Sigmoid colon (tissue), 7 donors: ENCODE results near the gene PCGF6. TPM values are rescaled to one million over a fixed set of nuclear protein-coding genes. Genes with fewer than 3 reads are reported as not detected.

Experiments used
- DNase-seq: peaks from one replicate; pipeline ENCODE4 v3.0.0-alpha.2; 2019
- H3K27ac ChIP-seq, 4 donors: fragments of 200-600 bp; sonication (generic); one replicate each; pipeline ENCODE4 v1.5.1; 2016 to 2019; ENCODE audit warnings: mild to moderate bottlenecking in 1 of 4
- H3K27me3 ChIP-seq, 3 donors: fragments of 200-600 bp; sonication (generic); one replicate each; pipeline ENCODE4 v1.5.1; 2019; ENCODE audit warnings: mild to moderate bottlenecking in 1 of 3
- H3K36me3 ChIP-seq, 4 donors: fragments of 200-600 bp; sonication (generic); one replicate each; pipeline ENCODE4 v1.5.1; 2016 to 2019
- H3K4me1 ChIP-seq, 4 donors: fragments of 200-600 bp; sonication (generic); one replicate each; pipeline ENCODE4 v1.5.1; 2017 to 2019
- H3K4me3 ChIP-seq, 4 donors: fragments of 200-600 bp; sonication (generic); one replicate each; pipeline ENCODE4 v1.5.1; 2017 to 2019; ENCODE audit warnings: mild to moderate bottlenecking in 2 of 4, moderate library complexity in 1 of 4
- H3K9me3 ChIP-seq, 4 donors: fragments of 200-600 bp in 3 of 4; sonication (generic) in 3 of 4; one replicate each; pipeline versions ENCODE4 v1.5.1 to v1.6.1; 2013 to 2019
- EP300 ChIP-seq, 4 donors: sonication (generic); formaldehyde crosslinking; IDR thresholded peaks; one replicate each; pipeline ENCODE4 v1.6.1; 2017; ENCODE audit warnings: antibody characterized with exemption in 4 of 4
- POLR2A ChIP-seq, 2 donors: fragments of 450-650 bp; IDR thresholded peaks; one replicate each; pipeline ENCODE4 v1.6.1; 2016; ENCODE audit warnings: antibody characterized with exemption in 2 of 2, mild to moderate bottlenecking in 2 of 2, moderate library complexity in 2 of 2
- POLR2AphosphoS5 ChIP-seq, 4 donors: sonication (generic); formaldehyde crosslinking; IDR thresholded peaks; one replicate each; pipeline ENCODE4 v1.6.1; 2017; ENCODE audit warnings: antibody characterized with exemption in 4 of 4
- WGBS, 2 donors: extraction: QIAGEN DNeasy Blood & Tissue Kit; methylation state at CpG; one replicate each; pipeline ENCODE4 v1.1.7; 2013; 5-methylcytosine and 5-hydroxymethylcytosine counted together
- intact Hi-C: fragments of 100-400 bp; cut with DNase I; formaldehyde crosslinking; loops from one replicate; pipeline ENCODE4 v1.15.1; 2023
- polyA plus RNA-seq, 3 donors: library from polyadenylated mRNA; stranded (reverse); fragments of 200-250 nt; gene quantifications; one replicate each; pipeline ENCODE4 v1.2.3, GENCODE V29; 2013
- total RNA-seq, 4 donors: library from RNA; depleted of rRNA; stranded (reverse); fragments of >200 nt; gene quantifications; one replicate each; pipeline ENCODE4 v1.1.0, GENCODE V29; 2016
- TF ChIP-seq, protein P1 (sequence below), 4 experiments: fragments of 450-650 bp in 3 of 4; fragments of 200-600 bp in 1 of 4; IDR thresholded peaks; one replicate each; pipeline ENCODE4 v1.5.1; 2016 to 2019; ENCODE audit warnings: antibody characterized with exemption in 4 of 4, mild to moderate bottlenecking in 3 of 4, moderate library complexity in 2 of 4
- donor health status: healthy with polysubstance abuse.
- donor health status: Bipolar disorder and iron deficiency.
- donor health status: healthy.

The PCGF6 gene
- total and polyA plus RNA-seq, 7 donors = 4.9 to 26.0 (median 16.3) TPM

DNA sequence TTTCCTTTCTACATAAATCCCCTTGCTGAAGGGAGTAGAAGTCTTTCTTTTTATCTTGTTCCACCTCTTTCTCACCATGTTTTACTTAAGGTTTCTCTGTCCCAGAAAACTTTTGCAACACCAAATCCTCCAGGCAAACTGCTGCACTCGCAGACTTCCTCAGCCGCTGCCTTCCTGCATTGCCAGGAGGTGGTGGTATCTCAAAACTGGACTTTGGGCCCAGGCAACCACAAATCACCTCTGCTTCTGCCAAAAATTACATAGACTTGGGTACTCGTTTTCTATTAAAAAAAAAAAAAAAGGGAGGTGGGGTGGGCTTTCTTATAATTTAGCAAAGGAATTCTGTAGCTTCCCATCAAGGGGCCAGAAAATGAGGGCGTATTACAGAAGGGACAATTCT lies 59.4 kb downstream of the PCGF6 start:
- H3K9me3 ChIP-seq = no peaks in the 10 kb centered on the region
- no peaks in the 10 kb centered on the region for H3K4me1 ChIP-seq
- no peak overlapping the region for H3K4me3 ChIP-seq
- TF ChIP-seq EP300 (IDR thresholded peaks at IDR 0.05) (no peak), POLR2AphosphoS5 (IDR thresholded peaks at IDR 0.05) (no peak), POLR2A (IDR thresholded peaks at IDR 0.05) (no peak)
- TF ChIP-seq, protein P1, sequence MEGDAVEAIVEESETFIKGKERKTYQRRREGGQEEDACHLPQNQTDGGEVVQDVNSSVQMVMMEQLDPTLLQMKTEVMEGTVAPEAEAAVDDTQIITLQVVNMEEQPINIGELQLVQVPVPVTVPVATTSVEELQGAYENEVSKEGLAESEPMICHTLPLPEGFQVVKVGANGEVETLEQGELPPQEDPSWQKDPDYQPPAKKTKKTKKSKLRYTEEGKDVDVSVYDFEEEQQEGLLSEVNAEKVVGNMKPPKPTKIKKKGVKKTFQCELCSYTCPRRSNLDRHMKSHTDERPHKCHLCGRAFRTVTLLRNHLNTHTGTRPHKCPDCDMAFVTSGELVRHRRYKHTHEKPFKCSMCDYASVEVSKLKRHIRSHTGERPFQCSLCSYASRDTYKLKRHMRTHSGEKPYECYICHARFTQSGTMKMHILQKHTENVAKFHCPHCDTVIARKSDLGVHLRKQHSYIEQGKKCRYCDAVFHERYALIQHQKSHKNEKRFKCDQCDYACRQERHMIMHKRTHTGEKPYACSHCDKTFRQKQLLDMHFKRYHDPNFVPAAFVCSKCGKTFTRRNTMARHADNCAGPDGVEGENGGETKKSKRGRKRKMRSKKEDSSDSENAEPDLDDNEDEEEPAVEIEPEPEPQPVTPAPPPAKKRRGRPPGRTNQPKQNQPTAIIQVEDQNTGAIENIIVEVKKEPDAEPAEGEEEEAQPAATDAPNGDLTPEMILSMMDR (IDR thresholded peaks at IDR 0.05) = no peak
- H3K36me3 ChIP-seq = no peaks in the 10 kb centered on the region
- peaks cover 0 to 18% (median 0%) of the 10 kb centered on the region in 3 donors for H3K27me3 ChIP-seq
- no peak overlapping the region for H3K27ac ChIP-seq
- no peak for DNase-seq
- WGBS, 2 donors = 67 to 81% methylated on average over 4 of the region's 4 CpGs
- intact Hi-C loops = no loop called here

DNA sequence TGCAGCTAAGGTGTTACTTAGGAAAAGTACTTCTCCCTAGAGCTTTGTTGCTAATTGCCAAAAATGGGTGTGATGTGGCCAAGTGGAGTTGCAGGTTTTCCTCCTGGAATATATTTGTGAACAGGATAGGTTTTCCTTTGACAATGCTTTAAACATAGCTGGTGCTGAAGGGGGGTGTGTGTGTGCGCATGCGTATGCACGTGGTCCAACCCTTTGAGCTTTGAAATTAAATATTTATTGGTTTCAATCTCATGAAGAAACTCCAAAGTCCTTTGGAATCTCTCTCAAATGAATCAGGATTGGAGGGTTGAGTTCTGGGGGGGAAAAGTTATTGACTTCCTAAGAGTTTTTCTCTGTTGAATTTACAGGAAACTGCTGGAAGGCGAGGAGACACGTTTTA lies 62.9 kb downstream of the PCGF6 start:
- 79 to 81% methylated on average over 5 of the region's 5 CpGs for WGBS, 2 donors
- DNase-seq = no peak
- intact Hi-C loops = no loop called here
- H3K36me3 ChIP-seq = no peaks in the 10 kb centered on the region
- no peaks in the 10 kb centered on the region for H3K9me3 ChIP-seq
- no peaks in the 10 kb centered on the region for H3K4me1 ChIP-seq
- H3K27me3 ChIP-seq = peaks cover 0 to 30% (median 3%) of the 10 kb centered on the region in 3 donors
- no peak overlapping the region for H3K4me3 ChIP-seq
- TF ChIP-seq, protein P1 (IDR thresholded peaks at IDR 0.05) = no peak
- TF ChIP-seq EP300 (IDR thresholded peaks at IDR 0.05) (no peak), POLR2AphosphoS5 (IDR thresholded peaks at IDR 0.05) (no peak), POLR2A (IDR thresholded peaks at IDR 0.05) (no peak)
- H3K27ac ChIP-seq = no peak overlapping the region

DNA sequence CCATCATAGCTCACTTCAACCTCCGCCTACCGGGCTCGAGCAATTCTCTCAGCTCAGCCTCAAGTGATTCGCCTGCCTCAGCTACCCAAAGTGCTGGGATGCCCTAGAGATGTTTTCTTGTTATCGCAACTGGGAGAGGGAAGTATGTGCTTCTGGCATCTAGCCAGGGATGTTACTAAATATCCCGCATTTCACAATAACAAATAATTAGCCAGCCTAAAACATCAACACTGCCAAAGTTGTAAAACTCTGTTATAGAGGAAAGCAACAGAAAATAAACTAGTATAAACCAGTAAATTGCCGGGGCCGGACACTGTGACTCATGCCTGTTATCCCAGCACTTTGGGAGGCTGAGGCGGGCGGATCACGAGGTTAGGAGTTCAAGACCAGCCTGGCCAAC lies 66.8 kb downstream of the PCGF6 start:
- Histone ChIP-seq H3K27me3 (peaks cover 0 to 65% (median 28%) of the 10 kb centered on the region in 3 donors), H3K9me3 (no peaks in the 10 kb centered on the region), H3K27ac (no peak overlapping the region), H3K4me1 (no peaks in the 10 kb centered on the region), H3K36me3 (no peaks in the 10 kb centered on the region), H3K4me3 (no peak overlapping the region)
- TF ChIP-seq EP300 (IDR thresholded peaks at IDR 0.05) (no peak), POLR2AphosphoS5 (IDR thresholded peaks at IDR 0.05) (no peak), POLR2A (IDR thresholded peaks at IDR 0.05) (no peak)
- TF ChIP-seq, protein P1 (IDR thresholded peaks at IDR 0.05) = no peak
- DNase-seq = no peak
- intact Hi-C loops = no loop called here
- WGBS, 2 donors = 49 to 66% methylated on average over 11 of the region's 11 CpGs

DNA sequence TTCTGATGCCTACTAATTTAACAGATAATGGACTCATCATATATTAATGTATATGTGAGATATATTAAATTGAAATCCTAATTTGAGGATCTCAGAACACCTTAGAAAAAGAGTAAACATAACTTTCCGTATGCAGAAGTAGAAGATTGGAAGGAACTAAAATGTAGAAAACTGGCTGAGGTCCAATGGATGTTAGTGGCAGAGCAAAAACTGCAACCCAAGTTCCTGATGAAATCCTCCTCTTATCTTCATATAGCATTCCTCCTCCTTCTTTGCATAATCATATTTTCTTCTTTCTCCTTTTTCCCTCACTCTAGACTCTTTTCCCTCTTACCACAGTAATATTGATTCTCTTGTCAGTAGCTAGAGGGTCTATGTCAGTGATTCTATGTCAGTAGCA lies 68.0 kb downstream of the PCGF6 start:
- intact Hi-C loops = no loop called here
- no peaks in the 10 kb centered on the region for H3K9me3 ChIP-seq
- peaks cover 0 to 3% (median under 1%) of the 10 kb centered on the region in 4 donors for H3K4me1 ChIP-seq
- TF ChIP-seq POLR2AphosphoS5 (IDR thresholded peaks at IDR 0.05) (no peak), EP300 (IDR thresholded peaks at IDR 0.05) (no peak), POLR2A (IDR thresholded peaks at IDR 0.05) (no peak)
- TF ChIP-seq, protein P1 (IDR thresholded peaks at IDR 0.05) = no peak
- DNase-seq = no peak
- H3K27me3 ChIP-seq = peaks cover 7 to 67% (median 38%) of the 10 kb centered on the region in 3 donors
- no peaks in the 10 kb centered on the region for H3K36me3 ChIP-seq
- 25 to 44% methylated on average over 1 of the region's 1 CpG for WGBS, 2 donors
- H3K4me3 ChIP-seq = no peak overlapping the region
- no peak overlapping the region for H3K27ac ChIP-seq

DNA sequence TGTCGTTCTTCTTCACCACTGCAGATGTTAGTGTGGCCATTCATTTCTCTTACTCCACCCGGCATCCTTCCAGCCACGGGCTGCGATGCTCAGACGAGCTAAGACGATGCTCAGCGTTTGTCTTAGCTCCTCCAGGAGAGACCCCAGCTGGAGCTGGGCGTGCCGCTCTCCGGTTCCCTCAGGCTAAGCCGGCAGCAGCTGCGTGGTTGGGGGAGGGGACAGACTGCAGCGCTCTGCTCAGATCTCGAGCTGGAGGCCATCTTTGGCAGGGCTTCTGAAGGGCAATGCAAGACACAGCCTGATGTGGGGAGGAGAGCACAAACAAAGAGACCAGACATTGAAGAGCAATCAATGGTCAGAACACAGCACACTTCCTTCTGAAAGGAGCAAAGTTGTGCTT lies 69.2 kb downstream of the PCGF6 start:
- intact Hi-C loops = no loop called here
- WGBS, 2 donors = 4 to 12% methylated on average over 14 of the region's 14 CpGs

More for the DNA sequence above, 69.2 kb downstream of the PCGF6 start:
- H3K27ac ChIP-seq = no peak overlapping the region
- peaks cover 19 to 72% (median 51%) of the 10 kb centered on the region in 3 donors for H3K27me3 ChIP-seq
- H3K36me3 ChIP-seq = no peaks in the 10 kb centered on the region
- no peak for TF ChIP-seq POLR2A (IDR thresholded peaks at IDR 0.05)
- no peak for TF ChIP-seq POLR2AphosphoS5 (IDR thresholded peaks at IDR 0.05)
- no peak for TF ChIP-seq EP300 (IDR thresholded peaks at IDR 0.05)
- TF ChIP-seq, protein P1 (IDR thresholded peaks at IDR 0.05) = no peak
- H3K4me1 ChIP-seq = peaks cover 0 to 15% (median 11%) of the 10 kb centered on the region in 4 donors
- no peak for DNase-seq
- H3K4me3 ChIP-seq = no peak overlapping the region
- H3K9me3 ChIP-seq = no peaks in the 10 kb centered on the region
